ENCODE data around the gene RNF13.
"Not testable (repeated sequence)": the region's sequence is repeated elsewhere in the genome, so short reads cannot be mapped to it uniquely, and the experiment has no call there.

RNF13 gene

DNA sequence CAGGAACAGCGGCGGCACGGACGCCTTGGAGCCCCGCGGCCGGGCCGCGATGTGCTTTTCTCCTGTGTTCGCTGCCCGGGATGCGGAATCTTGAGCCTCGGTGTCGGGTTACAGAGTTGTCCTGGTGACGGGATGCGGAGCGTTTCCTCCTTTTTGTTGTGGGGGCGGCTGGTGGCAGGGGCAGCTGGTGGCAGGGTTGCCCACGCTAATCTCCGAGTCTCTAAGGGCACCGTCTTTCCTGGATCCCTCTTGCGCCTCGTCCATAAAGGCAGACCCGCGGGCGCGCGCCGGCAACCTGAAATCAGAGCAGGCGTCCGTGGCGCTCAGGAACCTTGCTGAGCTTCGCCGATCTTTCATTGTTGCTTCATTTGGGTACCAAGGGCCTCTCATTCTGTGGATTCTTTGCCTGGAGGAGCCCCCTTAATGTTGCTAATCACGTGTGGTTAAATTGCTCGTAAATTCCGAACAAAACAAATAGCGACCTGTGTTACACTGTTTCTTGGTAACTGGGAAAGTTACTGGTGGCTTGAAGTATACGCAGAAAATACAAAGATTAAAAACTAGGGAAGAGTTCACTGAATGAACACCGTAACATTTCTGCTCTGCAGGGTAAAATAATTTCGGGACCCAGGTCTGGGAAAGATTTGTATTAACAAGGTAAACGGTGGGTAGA, 158.5 kb downstream of the RNF13 start:
- peaks cover 35% of the 10 kb centered on the region for H3K4me1 ChIP-seq (ENCODE audit: insufficient read depth, low read length)
- H3K36me3 ChIP-seq (ENCODE audit: insufficient read depth, low read length) = no peaks in the 10 kb centered on the region
- H3K4me3 ChIP-seq (ENCODE audit: low read depth in 1 of 2, low read length in 2 of 2) = peak overlapping the region; percentile 72 to 86
- H3K27me3 ChIP-seq (ENCODE audit: control insufficient read depth in 1 of 2, insufficient read depth in 2 of 2, low read length in 2 of 2) = no peaks in the 10 kb centered on the region
- H3K27ac ChIP-seq (ENCODE audit: low read depth, low read length) = peak overlapping the region; percentile 93
- H3K9me3 ChIP-seq (ENCODE audit: low read length) = no peaks in the 10 kb centered on the region
- H3K9ac ChIP-seq (ENCODE audit: low read length) = peak overlapping the region; percentile 51

DNA sequence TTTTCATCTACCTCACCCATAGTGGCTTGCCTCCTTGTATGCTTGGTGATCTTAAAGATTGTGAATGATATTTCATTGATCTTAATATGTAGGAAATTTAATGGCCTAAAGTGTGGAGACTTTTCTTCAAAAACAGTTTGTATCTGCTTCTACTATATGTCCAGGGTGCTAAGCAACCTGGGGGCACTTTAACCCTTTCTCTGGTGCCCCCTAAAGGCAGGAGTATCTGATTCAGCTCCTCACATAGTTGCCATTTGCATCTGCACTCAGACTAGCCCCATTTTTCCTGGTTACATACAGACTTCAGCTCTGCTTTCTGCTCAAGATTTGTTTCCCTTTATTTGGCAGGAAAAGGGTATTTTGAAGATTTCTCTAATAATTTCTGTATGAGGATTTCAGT, 162.9 kb downstream of the RNF13 start:
- peaks cover 6% of the 10 kb centered on the region for H3K4me1 ChIP-seq (ENCODE audit: insufficient read depth, low read length)
- H3K9ac ChIP-seq (ENCODE audit: low read length) = no peak overlapping the region
- H3K27ac ChIP-seq (ENCODE audit: low read depth, low read length) = no peak overlapping the region
- no peaks in the 10 kb centered on the region for H3K9me3 ChIP-seq (ENCODE audit: low read length)
- H3K27me3 ChIP-seq (ENCODE audit: control insufficient read depth in 1 of 2, insufficient read depth in 2 of 2, low read length in 2 of 2) = no peaks in the 10 kb centered on the region
- H3K4me3 ChIP-seq (ENCODE audit: low read depth in 1 of 2, low read length in 2 of 2) = no peak overlapping the region
- H3K36me3 ChIP-seq (ENCODE audit: insufficient read depth, low read length) = no peaks in the 10 kb centered on the region

DNA sequence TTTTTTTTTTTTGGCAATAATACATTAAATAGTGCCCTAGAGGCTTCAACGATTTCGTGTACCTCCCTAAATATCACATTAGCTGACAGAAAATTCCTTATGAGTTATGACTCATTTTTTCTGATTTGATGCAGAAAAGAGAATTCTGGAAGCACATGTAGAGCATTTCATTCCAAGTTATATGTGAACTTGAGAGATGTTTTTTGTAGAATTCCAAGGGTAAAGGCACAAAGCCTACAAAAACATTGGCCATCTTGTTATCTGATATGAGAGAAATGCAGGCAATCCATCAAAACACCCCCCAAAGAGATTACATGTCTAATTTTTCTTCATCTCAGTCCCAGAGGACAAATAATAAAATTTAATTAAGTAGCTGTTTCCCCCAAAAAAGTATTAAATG, 164.4 kb downstream of the RNF13 start:
- Histone ChIP-seq H3K9me3 (ENCODE audit: low read length) (no peaks in the 10 kb centered on the region), H3K4me1 (ENCODE audit: insufficient read depth, low read length) (no peaks in the 10 kb centered on the region), H3K27me3 (ENCODE audit: control insufficient read depth in 1 of 2, insufficient read depth in 2 of 2, low read length in 2 of 2) (no peaks in the 10 kb centered on the region), H3K27ac (ENCODE audit: low read depth, low read length) (no peak overlapping the region), H3K36me3 (ENCODE audit: insufficient read depth, low read length) (no peaks in the 10 kb centered on the region), H3K9ac (ENCODE audit: low read length) (no peak overlapping the region), H3K4me3 (ENCODE audit: low read depth in 1 of 2, low read length in 2 of 2) (no peak overlapping the region)

DNA sequence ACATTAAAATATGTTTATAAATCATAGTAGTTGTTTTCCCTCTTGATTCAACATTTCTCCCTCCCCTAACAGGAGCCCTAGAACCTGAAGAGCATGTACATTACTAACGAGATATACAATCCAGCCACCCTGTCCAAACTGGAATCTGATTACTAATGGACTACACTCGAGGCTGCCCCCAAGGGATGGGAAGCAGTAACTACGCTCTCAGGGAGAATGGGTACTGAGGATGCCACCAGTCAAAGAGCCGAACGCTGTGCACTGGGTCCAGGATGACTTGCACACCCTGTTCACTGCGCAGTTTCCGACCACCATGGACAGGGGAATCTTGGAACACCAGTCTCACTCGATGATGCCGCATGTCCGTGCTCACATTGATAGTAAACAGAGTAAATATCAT, 169.0 kb downstream of the RNF13 start:
- H3K36me3 ChIP-seq (ENCODE audit: insufficient read depth, low read length); H3K9me3 ChIP-seq (ENCODE audit: low read length); H3K4me3 ChIP-seq (ENCODE audit: low read depth in 1 of 2, low read length in 2 of 2); H3K27me3 ChIP-seq (ENCODE audit: control insufficient read depth in 1 of 2, insufficient read depth in 2 of 2, low read length in 2 of 2); H3K27ac ChIP-seq (ENCODE audit: low read depth, low read length); H3K9ac ChIP-seq (ENCODE audit: low read length); H3K4me1 ChIP-seq (ENCODE audit: insufficient read depth, low read length): not testable (repeated sequence)

DNA sequence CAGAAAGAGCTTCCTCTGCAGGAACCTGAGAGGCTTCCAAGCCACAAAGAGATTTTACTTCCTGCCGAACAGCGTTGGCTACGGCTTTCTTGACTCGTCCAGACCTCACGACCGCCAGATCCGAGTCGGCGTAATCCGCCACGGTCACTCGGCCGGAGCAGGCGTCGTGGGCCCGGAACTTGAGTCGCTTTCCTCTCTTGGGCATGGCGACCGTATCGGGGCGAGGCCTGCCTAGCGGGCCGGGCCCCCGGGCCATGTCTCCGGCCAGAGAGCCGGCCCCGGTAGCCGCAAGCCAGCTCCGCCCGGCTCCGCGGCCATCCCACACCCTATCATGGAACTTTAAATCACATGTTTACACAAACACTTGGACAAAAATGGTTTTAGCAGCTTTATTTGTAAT, 170.0 kb downstream of the RNF13 start:
- H3K27me3 ChIP-seq (ENCODE audit: control insufficient read depth in 1 of 2, insufficient read depth in 2 of 2, low read length in 2 of 2); H3K9ac ChIP-seq (ENCODE audit: low read length); H3K4me1 ChIP-seq (ENCODE audit: insufficient read depth, low read length); H3K36me3 ChIP-seq (ENCODE audit: insufficient read depth, low read length); H3K27ac ChIP-seq (ENCODE audit: low read depth, low read length); H3K4me3 ChIP-seq (ENCODE audit: low read depth in 1 of 2, low read length in 2 of 2); H3K9me3 ChIP-seq (ENCODE audit: low read length): not testable (repeated sequence)

DNA sequence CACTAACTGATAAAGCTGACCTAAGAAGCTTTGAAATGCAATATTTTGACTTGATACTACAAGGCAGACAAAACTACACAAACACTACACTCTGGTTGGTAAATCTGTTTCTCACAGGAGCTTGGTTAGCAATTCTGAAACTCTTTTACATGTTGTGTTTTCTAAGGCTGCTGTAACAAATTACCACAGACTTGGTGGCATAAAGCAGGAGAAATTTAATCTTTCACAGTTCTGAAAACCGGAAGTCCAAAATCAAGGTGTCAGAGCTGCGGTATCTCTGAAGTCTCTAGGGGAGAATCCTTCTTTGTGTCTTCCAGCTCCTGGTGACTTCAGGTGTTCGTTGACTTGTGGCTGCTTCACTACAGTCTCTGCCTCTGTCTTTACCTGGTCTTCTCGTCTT, 170.6 kb downstream of the RNF13 start:
- Histone ChIP-seq H3K27ac (ENCODE audit: low read depth, low read length) (no peak overlapping the region), H3K9me3 (ENCODE audit: low read length) (no peaks in the 10 kb centered on the region), H3K36me3 (ENCODE audit: insufficient read depth, low read length) (no peaks in the 10 kb centered on the region), H3K9ac (ENCODE audit: low read length) (no peak overlapping the region), H3K4me1 (ENCODE audit: insufficient read depth, low read length) (no peaks in the 10 kb centered on the region), H3K4me3 (ENCODE audit: low read depth in 1 of 2, low read length in 2 of 2) (no peak overlapping the region), H3K27me3 (ENCODE audit: control insufficient read depth in 1 of 2, insufficient read depth in 2 of 2, low read length in 2 of 2) (no peaks in the 10 kb centered on the region)

DNA sequence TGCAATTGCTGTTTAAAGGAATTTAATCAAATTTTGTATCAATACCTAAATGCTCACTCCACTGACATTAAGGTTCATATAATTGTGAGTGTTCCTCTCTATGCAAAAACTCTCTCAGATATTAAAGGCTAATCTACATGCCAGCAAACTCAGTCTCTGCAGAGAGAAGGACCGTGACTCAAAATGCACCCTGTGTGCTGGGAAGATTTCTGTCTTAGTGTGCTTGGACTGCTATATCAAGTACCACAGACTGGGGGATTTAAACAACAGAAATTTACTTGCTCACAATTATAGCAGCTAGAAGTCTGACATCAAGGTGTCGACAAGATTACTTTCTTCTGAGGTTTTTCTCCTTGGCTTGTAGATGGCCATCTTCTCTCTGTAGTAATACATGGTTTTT, 176.3 kb downstream of the RNF13 start:
- Histone ChIP-seq H3K9ac (ENCODE audit: low read length) (no peak overlapping the region), H3K27ac (ENCODE audit: low read depth, low read length) (no peak overlapping the region), H3K36me3 (ENCODE audit: insufficient read depth, low read length) (no peaks in the 10 kb centered on the region), H3K9me3 (ENCODE audit: low read length) (peaks cover 4% of the 10 kb centered on the region), H3K4me1 (ENCODE audit: insufficient read depth, low read length) (no peaks in the 10 kb centered on the region), H3K4me3 (ENCODE audit: low read depth in 1 of 2, low read length in 2 of 2) (no peak overlapping the region), H3K27me3 (ENCODE audit: control insufficient read depth in 1 of 2, insufficient read depth in 2 of 2, low read length in 2 of 2) (no peaks in the 10 kb centered on the region)

DNA sequence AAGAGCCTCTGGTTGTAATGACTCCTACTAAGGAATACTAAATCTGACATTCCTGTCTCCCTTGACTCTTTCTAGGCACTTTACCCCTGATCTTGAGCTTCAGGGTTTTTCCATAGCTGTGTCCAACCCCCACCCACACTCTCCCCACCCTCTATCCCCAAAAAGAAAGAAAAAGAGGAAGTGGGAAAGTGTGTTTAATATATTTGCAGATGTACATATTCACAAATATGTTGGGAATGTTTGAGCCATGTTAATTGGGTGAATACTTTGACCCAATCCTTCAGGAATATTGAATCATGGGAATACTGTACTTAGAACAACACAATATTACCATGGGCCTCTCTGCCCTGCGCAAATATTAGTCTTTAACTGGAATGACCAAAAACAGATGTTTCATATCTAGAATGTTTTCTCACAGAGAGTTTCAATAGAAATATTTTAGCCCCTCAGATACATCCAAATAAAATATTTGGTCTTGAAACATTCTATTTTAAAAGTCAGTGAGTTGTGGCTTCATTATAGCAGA, 177.5 kb downstream of the RNF13 start:
- Histone ChIP-seq H3K9me3 (ENCODE audit: low read length) (peaks cover 4% of the 10 kb centered on the region), H3K27me3 (ENCODE audit: control insufficient read depth in 1 of 2, insufficient read depth in 2 of 2, low read length in 2 of 2) (no peaks in the 10 kb centered on the region), H3K4me1 (ENCODE audit: insufficient read depth, low read length) (no peaks in the 10 kb centered on the region), H3K36me3 (ENCODE audit: insufficient read depth, low read length) (no peaks in the 10 kb centered on the region), H3K9ac (ENCODE audit: low read length) (no peak overlapping the region), H3K4me3 (ENCODE audit: low read depth in 1 of 2, low read length in 2 of 2) (no peak overlapping the region), H3K27ac (ENCODE audit: low read depth, low read length) (no peak overlapping the region)

DNA sequence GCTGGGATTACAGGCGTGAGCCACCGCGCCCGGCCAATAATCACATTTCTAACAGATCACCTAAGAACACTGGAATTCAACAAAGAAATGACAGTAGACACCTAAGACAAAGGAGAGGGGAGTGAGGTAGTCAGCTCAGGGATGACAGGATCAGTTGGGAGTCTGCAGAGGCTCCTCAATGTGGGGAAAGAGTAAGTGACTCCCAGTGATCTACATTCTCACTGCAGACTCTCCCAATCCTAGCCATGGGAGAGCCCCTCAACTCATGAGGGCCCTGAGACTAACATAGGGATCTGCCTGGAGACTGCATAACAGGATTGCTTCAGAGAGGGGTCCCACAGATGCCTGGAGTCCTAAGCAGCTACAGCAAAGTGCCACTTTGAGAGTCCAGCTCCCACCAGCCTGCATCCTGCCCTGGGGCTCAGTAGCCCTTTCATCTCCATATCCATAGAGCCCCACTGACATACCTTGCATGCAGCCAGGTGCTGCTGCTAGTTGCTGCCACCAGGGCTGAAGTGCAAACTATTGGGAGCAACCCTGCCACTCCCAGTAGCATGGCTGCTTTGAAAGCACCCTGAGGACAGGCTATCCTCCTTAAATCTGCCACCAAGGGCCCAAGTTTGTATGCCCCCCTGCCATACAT, 179.5 kb downstream of the RNF13 start:
- Histone ChIP-seq H3K4me1 (ENCODE audit: insufficient read depth, low read length) (no peaks in the 10 kb centered on the region), H3K27ac (ENCODE audit: low read depth, low read length) (no peak overlapping the region), H3K36me3 (ENCODE audit: insufficient read depth, low read length) (no peaks in the 10 kb centered on the region), H3K4me3 (ENCODE audit: low read depth in 1 of 2, low read length in 2 of 2) (no peak overlapping the region), H3K9me3 (ENCODE audit: low read length) (peaks cover 4% of the 10 kb centered on the region), H3K9ac (ENCODE audit: low read length) (no peak overlapping the region), H3K27me3 (ENCODE audit: control insufficient read depth in 1 of 2, insufficient read depth in 2 of 2, low read length in 2 of 2) (no peaks in the 10 kb centered on the region)

DNA sequence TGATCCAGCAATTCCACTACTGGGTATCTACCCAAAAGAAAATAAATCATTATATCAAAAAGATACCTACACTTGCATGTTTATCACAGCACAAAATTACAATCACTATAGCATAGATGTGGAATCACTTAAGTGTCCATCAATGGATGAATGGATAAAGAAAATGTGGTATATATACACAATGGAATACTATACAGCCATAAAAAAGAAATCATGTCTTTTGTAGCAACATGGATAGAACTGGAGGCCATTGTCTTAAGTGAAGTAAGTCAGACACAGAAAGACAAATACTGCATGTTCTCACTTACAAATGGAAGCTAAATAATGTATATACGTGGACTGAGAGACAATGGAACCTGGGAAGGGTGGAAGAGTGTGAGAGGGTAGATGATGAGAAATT, 185.9 kb downstream of the RNF13 start:
- H3K9ac ChIP-seq (ENCODE audit: low read length) = no peak overlapping the region
- no peaks in the 10 kb centered on the region for H3K9me3 ChIP-seq (ENCODE audit: low read length)
- H3K4me3 ChIP-seq (ENCODE audit: low read depth in 1 of 2, low read length in 2 of 2) = no peak overlapping the region
- H3K36me3 ChIP-seq (ENCODE audit: insufficient read depth, low read length) = no peaks in the 10 kb centered on the region
- H3K27me3 ChIP-seq (ENCODE audit: control insufficient read depth in 1 of 2, insufficient read depth in 2 of 2, low read length in 2 of 2) = no peaks in the 10 kb centered on the region
- no peak overlapping the region for H3K27ac ChIP-seq (ENCODE audit: low read depth, low read length)
- H3K4me1 ChIP-seq (ENCODE audit: insufficient read depth, low read length) = no peaks in the 10 kb centered on the region

DNA sequence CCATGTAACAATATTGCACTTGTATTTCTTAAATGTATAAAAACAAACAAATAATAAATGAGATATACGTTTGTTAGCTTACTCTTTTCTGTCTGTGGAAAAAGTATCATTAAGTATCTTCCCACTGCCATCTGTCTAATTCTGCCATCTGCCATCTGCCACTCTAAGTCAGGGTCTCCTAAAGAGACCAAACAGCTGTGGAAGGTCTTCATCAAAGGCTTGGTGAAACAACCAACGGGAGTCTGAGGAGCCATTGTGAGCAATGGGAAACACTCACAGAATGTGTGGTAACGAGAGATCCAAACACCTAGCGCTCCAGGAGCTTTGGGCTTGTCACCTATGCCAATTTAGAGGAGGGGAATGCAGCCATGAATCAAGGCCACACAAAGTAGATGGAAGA, 186.4 kb downstream of the RNF13 start:
- Histone ChIP-seq H3K9ac (ENCODE audit: low read length) (no peak overlapping the region), H3K27me3 (ENCODE audit: control insufficient read depth in 1 of 2, insufficient read depth in 2 of 2, low read length in 2 of 2) (no peaks in the 10 kb centered on the region), H3K4me1 (ENCODE audit: insufficient read depth, low read length) (no peaks in the 10 kb centered on the region), H3K27ac (ENCODE audit: low read depth, low read length) (no peak overlapping the region), H3K36me3 (ENCODE audit: insufficient read depth, low read length) (no peaks in the 10 kb centered on the region), H3K9me3 (ENCODE audit: low read length) (no peaks in the 10 kb centered on the region), H3K4me3 (ENCODE audit: low read depth in 1 of 2, low read length in 2 of 2) (no peak overlapping the region)

DNA sequence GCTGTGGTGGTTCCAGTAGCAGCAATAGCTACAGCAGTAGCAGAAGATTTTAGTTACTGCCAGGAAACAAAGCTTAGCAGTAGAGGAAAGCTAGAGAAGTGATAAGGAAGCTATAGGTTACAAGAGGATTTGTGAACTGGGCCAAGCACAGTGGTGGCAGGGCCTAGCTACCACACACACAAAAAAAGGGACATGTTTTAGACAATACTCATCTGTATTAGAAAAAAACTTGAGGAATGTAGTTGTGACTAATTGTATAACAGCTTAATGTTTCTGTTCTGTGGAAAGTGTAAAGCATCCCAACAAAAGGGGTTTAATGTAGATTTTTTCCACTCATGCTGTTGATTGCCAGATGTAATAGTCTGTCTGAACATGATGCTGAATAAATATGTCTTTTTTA, 187.6 kb downstream of the RNF13 start:
- Histone ChIP-seq H3K27ac (ENCODE audit: low read depth, low read length) (no peak overlapping the region), H3K4me3 (ENCODE audit: low read depth in 1 of 2, low read length in 2 of 2) (no peak overlapping the region), H3K9me3 (ENCODE audit: low read length) (no peaks in the 10 kb centered on the region), H3K9ac (ENCODE audit: low read length) (no peak overlapping the region), H3K36me3 (ENCODE audit: insufficient read depth, low read length) (no peaks in the 10 kb centered on the region), H3K27me3 (ENCODE audit: control insufficient read depth in 1 of 2, insufficient read depth in 2 of 2, low read length in 2 of 2) (no peaks in the 10 kb centered on the region), H3K4me1 (ENCODE audit: insufficient read depth, low read length) (no peaks in the 10 kb centered on the region)
